ENCODE results near the gene TBX18.

Gene TBX18

GRCh38 chr6:84667252-84668213 lies 96.9 kb downstream of the TBX18 start:
- DNase-seq: no peak

GRCh38 chr6:84665401-84665800 lies 99.0 kb downstream of the TBX18 start:
- DNase-seq: no peak

- DNase-seq: no peak
Measured at GRCh38 chr6:84663866-84664265, 100.5 kb downstream of the TBX18 start.

DNA sequence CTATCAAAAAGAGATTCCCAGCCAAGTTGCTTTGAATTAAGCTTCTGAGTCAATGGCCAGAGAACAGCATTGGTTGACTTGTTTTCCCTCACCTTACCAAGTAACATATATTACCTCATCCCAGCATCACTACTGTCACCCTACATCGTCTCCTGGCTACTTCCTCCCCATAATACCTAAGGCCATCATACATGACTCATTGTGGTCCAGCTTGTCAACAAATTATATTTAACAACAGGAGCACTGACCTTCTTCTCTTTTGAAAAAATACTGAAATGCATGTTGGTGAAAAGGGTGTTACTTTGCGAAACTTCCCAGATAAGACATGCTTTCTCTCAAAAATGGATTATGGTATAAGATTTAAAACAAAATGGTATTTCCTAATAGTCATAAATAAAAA lies 106.9 kb downstream of the TBX18 start:
- DNase-seq: no peak

DNA sequence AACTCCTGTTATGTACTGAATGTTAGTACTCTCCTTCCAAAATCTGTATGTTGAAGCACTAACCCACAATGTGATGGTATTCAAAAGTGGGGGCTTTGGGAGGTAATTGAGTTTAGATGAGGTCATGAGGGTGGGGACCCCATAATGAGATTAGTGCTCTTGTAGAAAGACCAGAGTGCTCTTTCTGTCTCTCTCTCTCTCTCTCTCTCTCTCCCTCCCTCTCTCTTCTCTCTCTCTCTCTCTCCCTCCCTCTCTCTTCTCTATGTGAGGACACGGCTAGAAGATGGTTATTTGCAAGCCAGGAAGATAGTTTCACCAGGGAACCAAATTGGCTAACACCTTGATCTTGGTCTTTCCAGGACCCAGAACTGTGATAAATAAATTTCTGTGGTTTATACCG lies 107.4 kb downstream of the TBX18 start:
- DNase-seq: no peak

DNA sequence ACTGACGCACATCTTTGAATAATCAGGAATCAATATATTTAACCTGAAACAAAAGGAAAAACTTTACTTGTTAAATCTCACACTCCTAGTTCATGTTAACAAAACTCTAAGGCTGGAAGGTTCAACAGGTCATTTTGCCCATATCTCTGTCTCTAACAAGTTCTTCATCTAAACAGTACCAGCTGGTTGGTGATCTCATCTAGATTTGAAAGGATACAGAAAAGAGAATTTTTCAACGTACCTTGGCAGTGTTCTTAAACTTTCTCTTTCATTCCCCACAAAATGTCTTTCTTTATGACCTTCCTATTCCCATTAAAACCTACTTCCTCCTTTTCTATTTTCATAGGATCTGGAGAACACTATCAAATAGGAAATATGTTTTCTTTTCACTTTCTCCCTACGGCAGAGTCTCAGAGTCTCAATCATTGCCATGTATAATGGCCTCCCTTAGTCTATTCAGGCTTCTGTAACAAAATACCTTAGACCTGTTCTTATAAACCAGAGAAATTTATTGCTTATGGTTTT lies 111.3 kb downstream of the TBX18 start:
- DNase-seq: no peak

DNA sequence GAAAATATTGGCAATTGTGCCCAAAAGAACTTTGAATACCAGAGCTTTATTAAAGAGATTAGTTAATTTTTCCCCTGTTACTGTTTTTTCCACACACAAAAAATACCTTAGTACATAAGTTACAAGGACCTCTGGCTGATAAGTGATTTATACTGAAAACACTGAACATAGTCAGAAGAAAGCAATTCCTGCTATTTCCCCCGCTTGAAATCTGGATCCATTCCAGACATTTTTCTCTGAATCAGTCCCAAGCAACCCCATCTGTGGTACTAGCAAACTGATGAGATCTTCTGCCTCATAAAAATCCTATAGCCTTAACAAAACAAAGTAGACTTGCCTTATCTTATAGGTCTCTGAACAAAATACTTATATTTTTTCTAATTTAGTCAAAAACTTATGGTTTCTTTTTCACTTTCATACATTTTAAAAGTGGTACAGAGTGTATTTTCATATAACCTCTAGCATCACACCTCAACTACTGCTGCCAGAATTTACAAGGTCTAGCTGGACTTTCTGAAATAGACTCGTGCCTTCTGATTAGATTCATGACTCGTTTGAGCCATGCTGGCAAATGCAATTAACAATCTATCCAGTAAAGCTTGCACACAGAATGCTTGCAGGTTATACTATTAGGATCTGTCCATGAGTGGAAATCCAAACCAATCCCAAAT lies 111.9 kb downstream of the TBX18 start:
- DNase-seq: no peak

DNA sequence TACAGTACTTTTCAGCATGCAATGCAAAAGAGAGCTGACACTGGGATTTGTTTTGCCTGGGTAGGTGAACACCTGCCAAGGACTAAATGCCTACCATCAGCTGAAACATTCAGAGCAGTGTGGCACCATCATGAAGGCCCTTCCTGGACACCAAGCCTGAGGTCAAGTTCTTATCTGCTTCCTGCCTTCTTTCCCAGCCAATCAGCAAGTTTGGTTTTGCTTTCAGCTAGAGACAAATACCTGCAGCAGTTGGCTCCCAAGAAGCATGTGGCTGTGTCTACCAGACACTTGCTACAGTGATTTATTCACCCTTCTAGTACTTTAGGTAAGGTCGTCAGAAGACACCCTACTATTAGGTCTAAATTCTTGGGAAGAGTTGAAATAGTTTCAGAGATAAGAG lies 112.8 kb downstream of the TBX18 start:
- DNase-seq: no peak

DNA sequence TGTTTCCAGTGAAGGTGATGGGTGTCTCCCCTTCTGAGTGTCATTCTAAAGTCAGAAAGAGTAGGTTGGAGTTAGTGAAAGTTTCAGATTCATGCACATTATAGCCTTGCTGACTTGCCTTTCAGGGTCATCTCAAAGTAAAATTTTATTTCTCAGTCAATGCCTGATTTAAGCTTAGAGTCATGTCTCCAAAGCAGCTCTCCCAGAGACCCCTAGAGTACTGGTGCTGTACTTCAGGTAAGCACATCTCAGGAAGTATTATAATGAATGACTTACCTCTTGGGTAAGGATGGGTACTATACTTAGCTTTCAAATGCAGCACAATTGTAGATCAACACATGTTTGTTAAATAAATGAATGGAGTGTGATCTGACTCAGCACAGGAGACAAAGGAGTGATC lies 116.0 kb downstream of the TBX18 start:
- DNase-seq: no peak

- DNase-seq: no peak
Measured at GRCh38 chr6:84645563-84646266, 118.7 kb downstream of the TBX18 start.

- no peak for DNase-seq
Measured at GRCh38 chr6:84645000-84645399, 119.4 kb downstream of the TBX18 start.

DNA sequence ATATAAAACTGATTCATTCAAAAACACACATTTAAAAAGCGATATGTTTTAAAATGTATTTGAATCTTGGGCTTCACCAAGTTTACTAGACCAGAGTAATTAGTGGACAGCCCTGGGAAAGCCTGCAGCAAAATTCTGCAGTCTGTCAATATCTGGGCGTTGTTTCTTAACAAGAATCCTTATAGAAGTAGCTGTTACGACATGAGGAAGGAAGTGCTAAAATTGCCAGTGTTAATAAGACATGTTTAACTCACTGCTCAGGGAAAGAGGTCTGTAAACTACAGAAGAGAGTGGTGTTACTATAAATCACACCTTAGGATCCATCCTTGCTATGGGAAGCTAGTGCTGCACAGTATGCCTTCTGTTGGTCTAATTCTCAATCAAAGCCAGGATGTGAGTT lies 120.6 kb downstream of the TBX18 start:
- DNase-seq: no peak

GRCh38 chr6:84641076-84641475 lies 123.3 kb downstream of the TBX18 start:
- DNase-seq: no peak

GRCh38 chr6:84639396-84639795 lies 125.0 kb downstream of the TBX18 start:
- no peak for DNase-seq

- DNase-seq: no peak
Measured at GRCh38 chr6:84638286-84638685, 126.1 kb downstream of the TBX18 start.

Measured in CD4-positive, alpha-beta T cell treated with Interleukin-12 subunit alpha and Interleukin-12 subunit beta, for 1 hour (primary cell).